ENCODE results near the gene EMC1. TPM values are rescaled to one million over a fixed set of nuclear protein-coding genes. Genes with fewer than 3 reads are reported as not detected.
"Not testable (repeated sequence)": the region's sequence is repeated elsewhere in the genome, so short reads cannot be mapped to it uniquely, and the experiment has no call there.

The EMC1 gene
- total RNA-seq, 5 donors from 2014 or later (not counting 1 experiment from before 2014, with no cell fraction given) = 31.5 to 38.0 (median 33.8) TPM

DNA sequence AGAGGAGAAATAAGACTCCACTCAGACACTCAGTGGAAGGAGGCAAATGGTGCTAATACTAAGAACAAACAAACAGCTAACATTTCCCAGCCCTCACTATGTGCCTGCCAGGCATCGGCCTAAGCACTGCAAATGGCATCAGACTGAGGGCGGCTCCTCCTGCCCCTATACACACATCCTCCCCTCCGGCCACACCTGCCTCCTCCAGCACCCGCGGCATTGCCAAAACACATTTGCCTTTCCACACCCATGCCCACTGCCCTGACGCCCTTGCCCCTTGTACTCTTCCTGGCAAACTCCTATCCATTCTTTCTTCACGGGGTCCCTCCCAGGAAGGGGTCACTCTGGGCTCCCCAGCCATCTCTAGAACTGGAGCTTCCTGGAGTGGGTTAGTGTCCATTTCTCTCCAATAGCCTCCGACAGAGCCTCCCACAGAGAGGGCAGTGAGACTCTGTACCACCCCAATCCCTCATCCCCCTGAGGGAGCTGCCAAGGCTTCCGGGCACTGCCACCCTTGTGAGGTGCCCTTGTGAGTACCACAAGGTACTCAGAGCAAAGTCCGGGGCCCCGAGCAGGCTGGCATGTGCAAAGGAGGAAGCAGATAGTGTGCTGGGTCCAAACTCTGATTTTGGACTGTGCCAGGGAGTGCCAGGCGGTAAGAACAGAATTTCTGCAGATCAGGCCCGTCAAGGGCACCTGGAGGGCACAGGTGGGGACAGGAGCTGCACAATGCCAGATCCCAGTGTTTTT is 36.3 kb upstream of the EMC1 start:
- no peaks in the 10 kb centered on the region for H3K9me3 ChIP-seq
- peaks cover 10 to 13% of the 10 kb centered on the region in 2 donors for H3K27me3 Mint-ChIP-seq
- H3K4me3 ChIP-seq (ENCODE audit: control insufficient read depth in 1 of 2, extremely low read depth in 1 of 2, low read length in 1 of 2) = no peak overlapping the region
- DNase-seq (no peak), ATAC-seq (replicated peaks in 1 of 4) (no peak)
- ChIA-PET POLR2A (no interaction called here), CTCF (no interaction called here)
- no peaks in the 10 kb centered on the region for H3K36me3 Mint-ChIP-seq
- peaks cover 6 to 19% (median 8%) of the 10 kb centered on the region in 3 donors for H3K4me1 Mint-ChIP-seq
- peaks cover 3 to 9% of the 10 kb centered on the region in 2 experiments for H3K4me1 ChIP-seq (ENCODE audit: control insufficient read depth in 1 of 2, extremely low read depth in 1 of 2, insufficient read depth in 2 of 2, low read length in 2 of 2)
- no peak overlapping the region for H3K27ac ChIP-seq (ENCODE audit: low read length)
- H3K27me3 ChIP-seq (replicated peaks in 1 of 2; ENCODE audit: control insufficient read depth in 2 of 2, extremely low read depth in 1 of 2, insufficient read depth in 2 of 2, low read length in 1 of 2) = peaks cover 0 to 16% of the 10 kb centered on the region in 2 experiments
- peaks cover 0 to 2% of the 10 kb centered on the region in 2 donors for H3K36me3 ChIP-seq (ENCODE audit: control insufficient read depth in 2 of 2, extremely low read depth in 1 of 2, insufficient read depth in 1 of 2, low read length in 1 of 2)
- H3K9me3 Mint-ChIP-seq = no peaks in the 10 kb centered on the region
- peak overlapping the region; percentile 42 to 76 (median 55) for H3K4me3 Mint-ChIP-seq
- H3K27ac Mint-ChIP-seq = no peak overlapping the region
- WGBS (ENCODE audit: insufficient coverage) = 95% methylated on average over 11 of the region's 13 CpGs

DNA sequence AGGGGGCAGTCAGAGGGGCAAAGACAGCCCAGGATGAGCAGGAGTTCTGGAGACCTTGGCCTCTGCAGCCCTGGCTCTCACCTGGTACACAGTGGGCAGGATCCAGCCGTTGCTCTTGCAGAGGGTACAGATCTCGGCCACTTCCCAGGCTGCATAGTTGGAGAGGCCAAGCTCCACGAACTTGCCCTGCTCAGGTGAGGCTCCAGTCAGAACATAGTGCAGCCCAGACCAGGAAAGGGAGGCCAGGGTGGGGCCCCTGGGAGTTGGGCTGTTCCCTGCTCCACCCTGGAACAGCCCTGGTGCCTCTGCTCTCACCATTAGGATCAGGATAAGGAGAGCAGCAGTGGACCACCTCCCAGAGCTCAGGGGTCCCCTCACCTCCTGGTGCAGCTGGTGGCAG is 34.5 kb upstream of the EMC1 start:
- H3K9me3 Mint-ChIP-seq; ATAC-seq (replicated peaks in 1 of 4); CTCF ChIA-PET; H3K9me3 ChIP-seq; H3K4me3 Mint-ChIP-seq; H3K36me3 ChIP-seq (ENCODE audit: control insufficient read depth in 2 of 2, extremely low read depth in 1 of 2, insufficient read depth in 1 of 2, low read length in 1 of 2); POLR2A ChIA-PET; H3K4me3 ChIP-seq (ENCODE audit: control insufficient read depth in 1 of 2, extremely low read depth in 1 of 2, low read length in 1 of 2); H3K27ac Mint-ChIP-seq; H3K4me1 ChIP-seq (ENCODE audit: control insufficient read depth in 1 of 2, extremely low read depth in 1 of 2, insufficient read depth in 2 of 2, low read length in 2 of 2); H3K27ac ChIP-seq (ENCODE audit: low read length); DNase-seq; H3K36me3 Mint-ChIP-seq: not testable (repeated sequence)
- H3K27me3 Mint-ChIP-seq = peaks cover 10 to 13% of the 10 kb centered on the region in 2 donors
- peaks cover 0 to 16% of the 10 kb centered on the region in 2 experiments for H3K27me3 ChIP-seq (replicated peaks in 1 of 2; ENCODE audit: control insufficient read depth in 2 of 2, extremely low read depth in 1 of 2, insufficient read depth in 2 of 2, low read length in 1 of 2)
- WGBS (ENCODE audit: insufficient coverage) = 59% methylated on average over 3 of the region's 3 CpGs
- peaks cover 6 to 19% (median 8%) of the 10 kb centered on the region in 3 donors for H3K4me1 Mint-ChIP-seq

DNA sequence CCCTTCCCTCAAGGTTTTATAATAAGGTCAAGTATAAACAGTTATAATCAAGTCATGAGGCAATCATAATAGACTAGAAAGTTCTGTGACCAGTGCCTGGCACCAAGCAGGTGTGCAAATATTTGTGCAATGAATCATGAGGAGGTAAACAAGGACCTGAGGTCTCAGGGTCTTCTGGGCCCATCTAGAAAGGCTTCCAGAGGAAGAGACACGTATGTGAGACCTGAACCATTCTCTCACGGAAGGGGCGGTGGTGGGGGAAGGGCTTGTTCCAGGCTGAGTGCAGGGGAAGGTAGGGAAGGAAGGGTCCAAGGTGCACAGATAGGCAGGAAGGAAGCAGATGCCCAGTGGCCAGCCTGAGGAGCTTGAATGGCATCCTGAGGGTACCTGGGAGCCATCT is 34.0 kb upstream of the EMC1 start:
- H3K27ac Mint-ChIP-seq; ATAC-seq (replicated peaks in 1 of 4); H3K9me3 ChIP-seq; DNase-seq; H3K4me3 ChIP-seq (ENCODE audit: control insufficient read depth in 1 of 2, extremely low read depth in 1 of 2, low read length in 1 of 2); CTCF ChIA-PET; H3K36me3 ChIP-seq (ENCODE audit: control insufficient read depth in 2 of 2, extremely low read depth in 1 of 2, insufficient read depth in 1 of 2, low read length in 1 of 2); H3K36me3 Mint-ChIP-seq; H3K4me3 Mint-ChIP-seq; H3K4me1 ChIP-seq (ENCODE audit: control insufficient read depth in 1 of 2, extremely low read depth in 1 of 2, insufficient read depth in 2 of 2, low read length in 2 of 2); POLR2A ChIA-PET; H3K9me3 Mint-ChIP-seq; H3K27ac ChIP-seq (ENCODE audit: low read length): not testable (repeated sequence)
- peaks cover 0 to 16% of the 10 kb centered on the region in 2 experiments for H3K27me3 ChIP-seq (replicated peaks in 1 of 2; ENCODE audit: control insufficient read depth in 2 of 2, extremely low read depth in 1 of 2, insufficient read depth in 2 of 2, low read length in 1 of 2)
- Mint-ChIP-seq H3K27me3 (peaks cover 10 to 13% of the 10 kb centered on the region in 2 donors), H3K4me1 (peaks cover 6 to 19% (median 8%) of the 10 kb centered on the region in 3 donors)
- 73% methylated on average over 3 of the region's 3 CpGs for WGBS (ENCODE audit: insufficient coverage)

DNA sequence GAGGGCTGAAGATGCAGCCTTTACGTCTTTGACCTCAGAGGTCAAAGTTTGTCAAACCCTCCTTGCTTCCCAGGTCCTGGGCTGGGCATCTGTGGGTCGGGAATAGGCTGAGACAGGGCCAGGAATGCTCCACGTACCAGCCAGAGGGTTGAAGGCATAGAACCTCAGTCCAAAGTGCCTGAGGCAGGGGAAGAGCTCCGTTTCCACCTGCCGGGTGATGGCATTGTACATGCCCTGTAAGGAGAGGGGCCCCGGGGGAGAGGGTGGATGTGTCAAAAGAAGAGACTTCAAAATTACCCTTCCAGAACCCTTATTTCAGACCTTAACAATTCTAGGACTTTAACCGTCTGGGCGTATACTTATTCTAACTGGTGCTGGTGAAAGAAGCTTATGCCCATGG is 33.6 kb upstream of the EMC1 start:
- ATAC-seq (replicated peaks in 1 of 4) = no peak
- 37% methylated on average over 3 of the region's 8 CpGs for WGBS (ENCODE audit: insufficient coverage)
- Mint-ChIP-seq H3K4me1 (peaks cover 6 to 19% (median 8%) of the 10 kb centered on the region in 3 donors), H3K4me3 (no peak overlapping the region), H3K9me3 (no peaks in the 10 kb centered on the region), H3K27ac (no peak overlapping the region), H3K27me3 (peaks cover 9 to 13% of the 10 kb centered on the region in 2 donors), H3K36me3 (no peaks in the 10 kb centered on the region)
- peaks cover 0 to 16% of the 10 kb centered on the region in 2 experiments for H3K27me3 ChIP-seq (replicated peaks in 1 of 2; ENCODE audit: control insufficient read depth in 2 of 2, extremely low read depth in 1 of 2, insufficient read depth in 2 of 2, low read length in 1 of 2)
- ChIA-PET CTCF (no interaction called here), POLR2A (no interaction called here)
- no peaks in the 10 kb centered on the region for H3K9me3 ChIP-seq
- H3K4me3 ChIP-seq (ENCODE audit: control insufficient read depth in 1 of 2, extremely low read depth in 1 of 2, low read length in 1 of 2) = no peak overlapping the region
- H3K36me3 ChIP-seq (ENCODE audit: control insufficient read depth in 2 of 2, extremely low read depth in 1 of 2, insufficient read depth in 1 of 2, low read length in 1 of 2) = no peaks in the 10 kb centered on the region
- no peak overlapping the region for H3K27ac ChIP-seq (ENCODE audit: low read length)
- DNase-seq = no peak
- H3K4me1 ChIP-seq (ENCODE audit: control insufficient read depth in 1 of 2, extremely low read depth in 1 of 2, insufficient read depth in 2 of 2, low read length in 2 of 2) = peaks cover 3 to 9% of the 10 kb centered on the region in 2 experiments

DNA sequence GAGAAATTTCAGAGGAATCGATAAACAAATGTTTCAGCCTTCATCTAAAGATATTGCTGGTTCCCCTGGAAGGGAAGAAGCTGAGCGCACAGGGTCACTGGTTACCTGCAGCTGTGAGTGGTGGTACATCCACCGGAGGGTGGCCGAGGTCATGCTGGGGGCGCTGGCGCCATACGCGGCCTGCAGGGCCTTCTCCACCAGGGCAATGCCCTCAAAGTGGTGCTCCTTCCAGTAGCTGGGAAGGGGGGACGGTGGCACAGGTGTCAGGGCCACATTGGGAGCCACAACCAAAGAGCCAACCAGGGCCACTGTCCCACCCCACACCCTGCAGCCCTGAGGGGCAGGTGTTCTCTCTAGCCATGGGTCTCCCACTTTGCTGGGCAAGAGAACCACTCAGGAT is 32.6 kb upstream of the EMC1 start:
- Histone ChIP-seq H3K27me3 (replicated peaks in 1 of 2; ENCODE audit: control insufficient read depth in 2 of 2, extremely low read depth in 1 of 2, insufficient read depth in 2 of 2, low read length in 1 of 2) (peaks cover 0 to 9% of the 10 kb centered on the region in 2 experiments), H3K4me1 (ENCODE audit: control insufficient read depth in 1 of 2, extremely low read depth in 1 of 2, insufficient read depth in 2 of 2, low read length in 2 of 2) (peaks cover under 1 to 5% of the 10 kb centered on the region in 2 experiments), H3K9me3 (no peaks in the 10 kb centered on the region), H3K36me3 (ENCODE audit: control insufficient read depth in 2 of 2, extremely low read depth in 1 of 2, insufficient read depth in 1 of 2, low read length in 1 of 2) (no peaks in the 10 kb centered on the region), H3K27ac (ENCODE audit: low read length) (no peak overlapping the region), H3K4me3 (ENCODE audit: control insufficient read depth in 1 of 2, extremely low read depth in 1 of 2, low read length in 1 of 2) (no peak overlapping the region)
- ChIA-PET CTCF (no interaction called here), POLR2A (no interaction called here)
- no peak for ATAC-seq (replicated peaks in 1 of 4)
- peaks cover 0 to 4% (median 0%) of the 10 kb centered on the region in 3 donors for H3K9me3 Mint-ChIP-seq
- WGBS (ENCODE audit: insufficient coverage) = 92% methylated on average over 7 of the region's 9 CpGs
- no peak overlapping the region for H3K27ac Mint-ChIP-seq
- no peak for DNase-seq
- peaks cover 2 to 9% (median 4%) of the 10 kb centered on the region in 3 donors for H3K4me1 Mint-ChIP-seq
- H3K27me3 Mint-ChIP-seq = peaks cover 0 to 9% of the 10 kb centered on the region in 2 donors
- H3K4me3 Mint-ChIP-seq = no peak overlapping the region
- no peaks in the 10 kb centered on the region for H3K36me3 Mint-ChIP-seq

DNA sequence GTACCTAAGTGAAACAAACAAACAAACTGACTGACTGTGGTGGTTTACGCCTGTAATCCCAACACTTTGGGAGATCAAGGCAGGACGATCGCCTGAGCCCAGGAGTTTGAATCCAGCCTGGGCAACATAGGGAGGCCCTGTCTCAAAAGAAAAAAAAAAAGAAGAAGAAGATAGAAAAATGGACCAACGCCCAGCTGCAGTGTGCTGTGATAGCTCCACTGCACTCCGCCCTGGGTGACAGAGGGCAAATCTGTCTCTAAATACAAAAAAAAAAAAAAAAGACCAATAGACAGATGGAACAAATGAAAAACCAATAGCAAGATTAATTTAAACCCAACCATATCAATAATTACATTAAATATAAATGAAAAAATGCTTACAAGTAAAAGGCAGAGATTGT is 23.3 kb upstream of the EMC1 start:
- 100% methylated on average over 2 of the region's 5 CpGs for WGBS (ENCODE audit: insufficient coverage)
- H3K4me3 Mint-ChIP-seq = no peak overlapping the region
- CTCF ChIA-PET = interaction anchor here in 1 of 2 donors (0.6 kb wide), 1 partner anchor 55 kb away, joined by 3 read pairs; no protein-coding TSS in a partner anchor

More for the DNA sequence above, 23.3 kb upstream of the EMC1 start:
- H3K27me3 Mint-ChIP-seq = peaks cover 7 to 26% of the 10 kb centered on the region in 2 donors
- no peak for ATAC-seq (replicated peaks in 1 of 4)
- H3K9me3 Mint-ChIP-seq = peaks cover 0 to 4% (median 0%) of the 10 kb centered on the region in 3 donors
- POLR2A ChIA-PET = no interaction called here
- H3K27me3 ChIP-seq (replicated peaks in 1 of 2; ENCODE audit: control insufficient read depth in 2 of 2, extremely low read depth in 1 of 2, insufficient read depth in 2 of 2, low read length in 1 of 2) = peaks cover 0 to 24% of the 10 kb centered on the region in 2 experiments
- peaks cover 0 to 7% (median 0%) of the 10 kb centered on the region in 3 donors for H3K4me1 Mint-ChIP-seq
- H3K4me3 ChIP-seq (ENCODE audit: control insufficient read depth in 1 of 2, extremely low read depth in 1 of 2, low read length in 1 of 2) = no peak overlapping the region
- H3K9me3 ChIP-seq = no peaks in the 10 kb centered on the region
- no peaks in the 10 kb centered on the region for H3K4me1 ChIP-seq (ENCODE audit: control insufficient read depth in 1 of 2, extremely low read depth in 1 of 2, insufficient read depth in 2 of 2, low read length in 2 of 2)
- no peak overlapping the region for H3K27ac Mint-ChIP-seq
- H3K27ac ChIP-seq (ENCODE audit: low read length) = no peak overlapping the region
- peaks cover 6% of the 10 kb centered on the region for H3K36me3 Mint-ChIP-seq
- DNase-seq = no peak
- H3K36me3 ChIP-seq (ENCODE audit: control insufficient read depth in 2 of 2, extremely low read depth in 1 of 2, insufficient read depth in 1 of 2, low read length in 1 of 2) = no peaks in the 10 kb centered on the region

Measured in T-cell (primary cell).